IMR-90 (cell line): ENCODE results near the gene CALML3.

Experiments
- BHLHE40 ChIP-seq: fragments of 150-350 bp; IDR thresholded peaks from 2 replicates; pipeline ENCODE4 v1.6.1; 2016; ENCODE audit warnings: mild to moderate bottlenecking, low read depth, low read length
- CEBPB ChIP-seq: IDR thresholded peaks from 2 replicates; pipeline ENCODE4 v1.6.1; 2012; ENCODE audit warnings: low read depth, low read length, improper control_type of control experiment
- ELK1 ChIP-seq: fragments of 150-350 bp; IDR thresholded peaks from 2 replicates; pipeline ENCODE4 v1.6.1; 2016; ENCODE audit warnings: low read depth, mild to moderate bottlenecking, low read length, moderate library complexity, borderline replicate concordance
- FOS ChIP-seq: fragments of 150-350 bp; IDR thresholded peaks from 2 replicates; pipeline ENCODE4 v1.6.1; 2016; ENCODE audit warnings: low read depth, low read length
- MAFK ChIP-seq: IDR thresholded peaks from 2 replicates; pipeline ENCODE4 v1.6.1; 2012; ENCODE audit warnings: low read depth, low read length, improper control_type of control experiment
- POLR2A ChIP-seq: IDR thresholded peaks from 2 replicates; pipeline ENCODE4 v1.6.1; 2012; ENCODE audit warnings: mild to moderate bottlenecking, low read depth, low read length
- RAD21 ChIP-seq: IDR thresholded peaks from 2 replicates; pipeline ENCODE4 v1.6.1; 2012; ENCODE audit warnings: low read length, improper control_type of control experiment
- RCOR1 ChIP-seq: IDR thresholded peaks from 2 replicates; pipeline ENCODE4 v1.6.1; 2012; ENCODE audit warnings: mild to moderate bottlenecking, low read length, improper control_type of control experiment; ENCODE audit not compliant: insufficient replicate concordance
- SMC3 ChIP-seq: fragments of 150-350 bp; IDR thresholded peaks from 2 replicates; pipeline ENCODE4 v1.6.1; 2016; ENCODE audit warnings: low read depth, mild to moderate bottlenecking, antibody characterized with exemption, low read length, moderate library complexity
- USF2 ChIP-seq: fragments of 150-350 bp; IDR thresholded peaks from 2 replicates; pipeline ENCODE4 v1.6.1; 2017; ENCODE audit warnings: mild to moderate bottlenecking, antibody characterized with exemption, low read length, low read depth
- TF ChIP-seq, protein P1 (sequence below): conservative IDR thresholded peaks from 2 replicates; pipeline ENCODE4 v1.5.1; 2012; ENCODE audit warnings: mild to moderate bottlenecking, low read depth, low read length, improper control_type of control experiment

GRCh38 chr10:5544216-5544805 is 19.6 kb downstream of the CALML3 start:
- TF ChIP-seq, protein P1, sequence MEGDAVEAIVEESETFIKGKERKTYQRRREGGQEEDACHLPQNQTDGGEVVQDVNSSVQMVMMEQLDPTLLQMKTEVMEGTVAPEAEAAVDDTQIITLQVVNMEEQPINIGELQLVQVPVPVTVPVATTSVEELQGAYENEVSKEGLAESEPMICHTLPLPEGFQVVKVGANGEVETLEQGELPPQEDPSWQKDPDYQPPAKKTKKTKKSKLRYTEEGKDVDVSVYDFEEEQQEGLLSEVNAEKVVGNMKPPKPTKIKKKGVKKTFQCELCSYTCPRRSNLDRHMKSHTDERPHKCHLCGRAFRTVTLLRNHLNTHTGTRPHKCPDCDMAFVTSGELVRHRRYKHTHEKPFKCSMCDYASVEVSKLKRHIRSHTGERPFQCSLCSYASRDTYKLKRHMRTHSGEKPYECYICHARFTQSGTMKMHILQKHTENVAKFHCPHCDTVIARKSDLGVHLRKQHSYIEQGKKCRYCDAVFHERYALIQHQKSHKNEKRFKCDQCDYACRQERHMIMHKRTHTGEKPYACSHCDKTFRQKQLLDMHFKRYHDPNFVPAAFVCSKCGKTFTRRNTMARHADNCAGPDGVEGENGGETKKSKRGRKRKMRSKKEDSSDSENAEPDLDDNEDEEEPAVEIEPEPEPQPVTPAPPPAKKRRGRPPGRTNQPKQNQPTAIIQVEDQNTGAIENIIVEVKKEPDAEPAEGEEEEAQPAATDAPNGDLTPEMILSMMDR = no peak
- TF ChIP-seq POLR2A (no peak), FOS (no peak), MAFK (no peak), USF2 (no peak), BHLHE40 (no peak), ELK1 (no peak), SMC3 (no peak), CEBPB (no peak), RCOR1 (no peak), RAD21 (no peak)
